Dedifferentiated amniotic fluid mesenchymal stem cell (primary cell): ENCODE results near the gene LMNTD1.
"Not testable (repeated sequence)": the region's sequence is repeated elsewhere in the genome, so short reads cannot be mapped to it uniquely, and the experiment has no call there.

Experiments used
- DNase-seq: peaks from one replicate; pipeline ENCODE4 v3.0.0-alpha.2; 2016; ENCODE audit errors: extremely low spot score

LMNTD1 gene, protein sequence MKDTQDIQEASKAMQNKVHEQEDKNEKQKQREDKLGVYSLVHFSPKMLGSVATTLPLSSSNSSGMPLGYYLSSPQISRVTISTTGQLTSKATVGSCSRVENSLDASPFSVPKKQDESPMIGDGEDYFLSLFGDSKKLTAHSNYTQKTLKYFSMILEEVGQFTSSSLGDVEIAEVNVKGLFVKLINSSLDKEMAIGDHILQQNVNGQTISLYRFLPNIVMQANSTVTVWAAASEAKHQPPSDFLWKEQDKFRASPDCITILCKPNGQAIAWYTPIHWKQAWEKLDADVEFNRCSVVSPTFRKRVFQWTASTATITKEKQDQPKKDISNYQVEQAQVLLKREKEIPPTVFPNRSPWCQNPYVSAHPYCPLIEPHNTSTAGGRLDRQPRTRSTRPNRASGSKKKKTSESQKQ

DNA sequence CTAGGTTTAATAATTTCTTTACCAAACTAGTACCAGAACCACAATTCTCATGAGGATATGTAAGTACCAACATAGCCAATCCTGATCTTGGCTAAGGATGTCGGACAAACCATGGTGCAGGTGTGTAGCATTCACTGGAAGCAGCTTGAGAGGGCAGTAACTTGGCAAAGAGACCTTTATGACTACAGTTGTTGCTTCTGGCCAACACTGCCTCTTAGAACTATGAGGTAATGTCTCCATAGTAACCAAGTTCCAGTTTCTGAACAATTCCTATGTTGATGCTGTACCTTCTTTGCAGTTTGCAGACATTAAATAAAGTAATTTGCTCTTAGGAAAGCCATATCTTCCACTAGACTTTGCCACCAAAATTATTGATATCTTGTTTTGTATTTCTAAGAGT is at the start of gene LMNTD1:
TSS of gene LMNTD1 (minus strand) at position 186 of the 400 bp plus-strand sequence. CDS start 324 bp downstream, outside the sequence.
- peak; percentile 52 for DNase-seq

DNA sequence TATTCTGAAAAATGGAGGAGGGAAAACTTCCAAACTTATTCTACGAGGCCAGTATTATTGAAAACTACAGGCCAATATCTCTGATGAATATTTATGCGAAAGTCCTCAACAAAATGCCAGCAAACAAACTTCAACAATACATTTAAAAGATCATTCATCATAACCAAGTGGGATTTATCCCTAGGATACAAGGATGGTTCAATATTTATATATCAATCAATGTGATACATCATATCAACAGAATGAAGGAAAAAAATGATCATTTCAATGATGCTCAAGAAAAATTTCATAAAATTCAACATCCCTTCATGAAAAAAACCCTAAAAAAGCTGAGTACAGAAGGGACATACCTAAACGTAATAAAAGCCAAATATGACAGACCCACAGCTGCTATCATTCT is 45.9 kb upstream of the LMNTD1 start:
- no peak for DNase-seq

DNA sequence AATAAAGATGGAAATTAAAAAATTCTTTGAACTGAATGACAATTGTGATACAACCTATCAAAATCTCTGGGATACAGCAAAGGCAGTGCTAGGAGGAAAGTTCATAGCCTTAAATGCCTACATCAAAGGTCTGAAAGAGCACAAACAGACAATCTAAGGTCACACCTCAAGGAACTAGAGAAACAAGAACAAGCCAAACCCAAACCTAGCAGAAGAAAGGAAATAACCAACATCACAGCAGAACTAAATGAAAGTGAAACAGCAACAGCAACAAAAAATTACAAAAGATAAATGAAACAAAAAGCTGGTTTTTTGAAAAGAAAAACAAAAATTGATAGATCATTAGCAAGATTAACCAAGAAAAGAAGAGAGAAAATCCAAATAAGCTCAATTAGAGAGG is 42.4 kb upstream of the LMNTD1 start:
- not testable (repeated sequence) for DNase-seq

DNA sequence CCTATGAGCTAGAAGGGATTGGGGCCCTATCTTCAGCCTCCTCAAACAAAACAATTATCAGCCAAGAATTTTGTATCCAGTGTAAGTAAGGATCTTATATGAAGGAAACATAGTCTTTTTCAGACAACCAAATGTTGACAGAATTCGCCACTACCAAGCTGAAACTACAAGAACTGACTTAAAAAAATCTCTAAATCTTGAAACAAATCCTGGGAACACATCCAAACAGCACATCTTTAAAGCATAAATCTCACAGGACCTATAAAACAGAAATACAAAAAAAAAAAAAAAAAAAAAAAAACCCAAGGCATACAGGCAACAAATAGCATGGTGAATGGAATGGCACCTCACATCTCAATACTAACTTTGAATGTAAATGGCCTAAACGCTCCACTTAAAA is 41.3 kb upstream of the LMNTD1 start:
- DNase-seq: no peak

DNA sequence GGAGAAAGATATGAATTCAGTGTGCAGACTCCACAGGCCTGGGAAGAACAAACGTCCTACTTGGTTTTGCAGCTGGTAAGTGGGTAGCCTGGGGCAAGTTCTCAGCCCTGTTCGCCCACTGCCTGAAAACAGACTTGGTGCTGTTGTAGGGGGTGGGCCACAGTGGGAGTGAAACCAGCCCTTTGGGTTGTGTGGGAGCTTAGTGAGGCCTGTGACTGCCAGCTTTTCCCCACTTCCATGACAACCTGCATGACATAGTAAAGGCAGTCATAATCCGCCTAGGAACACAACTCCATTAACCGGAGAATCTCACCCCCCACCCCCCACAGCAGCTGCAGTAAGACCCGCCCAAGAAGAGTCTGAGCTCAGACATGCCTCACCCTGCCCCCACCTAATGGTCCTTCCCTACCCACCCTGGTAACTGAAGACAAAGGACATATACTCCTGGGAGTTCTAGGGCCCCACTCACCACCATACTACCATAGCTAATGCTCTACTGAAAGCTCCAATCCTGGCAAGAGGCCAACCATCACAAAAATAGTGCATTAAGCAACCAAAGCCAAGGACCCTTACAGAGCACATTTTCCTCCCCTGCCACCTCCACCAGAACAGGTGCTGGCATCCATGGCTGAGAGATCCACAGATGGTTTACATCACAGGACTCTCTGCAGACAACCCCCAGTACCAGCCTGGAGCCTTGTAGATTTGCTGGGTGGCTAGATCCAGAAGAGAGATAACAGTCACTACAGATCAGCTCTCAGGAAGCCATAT is 39.8 kb upstream of the LMNTD1 start:
- no peak for DNase-seq

DNA sequence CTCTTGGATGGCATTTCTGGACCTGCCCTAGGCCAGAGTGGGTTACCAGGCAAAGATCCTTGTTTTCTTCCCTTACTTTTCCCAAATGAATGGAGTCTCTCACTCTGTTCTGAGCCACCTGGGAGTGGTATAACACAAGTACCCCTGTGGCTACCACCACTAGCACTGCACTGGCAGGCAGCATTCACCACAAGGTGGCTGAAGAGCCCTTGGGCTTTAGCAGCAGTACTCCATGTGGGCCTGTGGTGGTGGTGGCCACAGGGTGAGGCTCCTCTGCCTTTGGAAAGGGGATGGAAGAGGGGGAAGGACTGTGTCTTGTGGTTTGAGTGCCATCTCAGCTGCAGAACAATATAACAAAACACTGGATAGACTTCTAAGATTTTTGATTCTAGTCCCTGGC is 38.1 kb upstream of the LMNTD1 start:
- no peak for DNase-seq

DNA sequence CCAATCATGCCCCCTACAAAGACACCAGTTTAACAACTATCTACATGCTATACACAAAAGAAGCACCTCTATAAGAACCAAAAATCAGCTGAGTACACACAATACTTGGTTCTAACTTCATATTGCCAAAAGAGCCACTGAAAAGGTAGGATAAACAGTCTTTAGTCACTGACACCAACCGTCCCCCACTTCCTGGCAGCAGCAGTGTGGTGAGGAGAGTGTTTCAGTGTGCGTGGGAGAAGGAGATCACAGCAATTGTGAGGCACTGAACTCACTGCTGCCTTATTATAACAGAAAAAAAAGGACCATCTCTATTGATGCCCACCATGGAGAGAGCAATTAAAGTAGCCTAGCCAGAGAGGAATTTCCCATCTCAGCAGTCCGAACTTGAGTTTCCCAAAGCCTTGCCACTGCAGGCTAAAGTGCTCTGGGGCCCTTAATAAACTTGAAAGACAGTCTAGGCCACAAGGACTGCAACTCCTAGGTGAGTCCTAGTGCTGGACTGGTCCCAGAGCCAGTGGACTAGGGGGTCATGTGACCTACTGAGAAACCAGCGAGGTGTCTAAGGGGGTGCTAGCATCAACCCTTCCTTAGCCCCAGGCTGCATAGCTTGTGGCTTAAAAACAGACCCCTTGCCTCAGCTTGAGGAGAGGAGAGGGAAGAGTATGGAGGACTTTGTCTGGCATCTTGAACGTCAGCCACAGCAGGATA is 37.1 kb upstream of the LMNTD1 start:
- no peak for DNase-seq

DNA sequence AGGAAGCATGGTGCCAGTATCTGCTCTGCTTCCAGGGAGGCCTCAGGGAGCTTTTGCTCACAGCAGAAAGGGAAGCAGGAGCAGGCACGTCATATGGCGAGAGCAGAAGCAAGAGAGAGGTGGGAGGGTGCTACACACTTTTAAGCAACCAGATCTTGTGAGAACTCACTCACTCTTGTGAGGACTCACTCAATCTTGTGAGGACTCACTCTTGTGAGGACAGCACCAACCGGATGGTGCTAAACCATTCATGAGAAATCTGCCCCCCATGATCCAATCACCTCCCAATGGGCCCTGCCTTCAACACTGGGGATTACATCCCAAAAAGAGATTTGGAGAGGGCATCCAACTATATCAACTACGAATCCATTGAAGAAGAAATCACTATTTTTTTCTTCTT is 34.3 kb upstream of the LMNTD1 start:
- no peak for DNase-seq

DNA sequence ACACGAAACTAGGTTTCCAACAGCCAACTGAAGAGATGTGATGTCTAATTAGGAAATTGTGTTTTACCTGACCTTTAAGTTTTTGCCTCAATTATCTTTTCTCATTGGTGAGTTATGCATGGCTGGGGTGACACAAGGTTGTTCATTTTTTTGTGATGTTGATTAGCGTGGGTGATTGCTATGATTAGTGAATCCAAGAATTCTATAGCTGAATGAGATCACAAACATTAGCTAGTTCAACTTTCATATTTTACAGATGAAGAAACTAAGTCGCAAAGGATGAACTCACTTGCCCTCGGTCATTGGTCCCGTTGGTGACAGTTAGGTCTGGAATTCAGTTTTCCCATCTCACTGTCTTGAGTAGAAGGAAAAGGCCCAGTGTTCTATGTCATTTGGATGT is 32.6 kb upstream of the LMNTD1 start:
- peak; percentile 24 for DNase-seq

DNA sequence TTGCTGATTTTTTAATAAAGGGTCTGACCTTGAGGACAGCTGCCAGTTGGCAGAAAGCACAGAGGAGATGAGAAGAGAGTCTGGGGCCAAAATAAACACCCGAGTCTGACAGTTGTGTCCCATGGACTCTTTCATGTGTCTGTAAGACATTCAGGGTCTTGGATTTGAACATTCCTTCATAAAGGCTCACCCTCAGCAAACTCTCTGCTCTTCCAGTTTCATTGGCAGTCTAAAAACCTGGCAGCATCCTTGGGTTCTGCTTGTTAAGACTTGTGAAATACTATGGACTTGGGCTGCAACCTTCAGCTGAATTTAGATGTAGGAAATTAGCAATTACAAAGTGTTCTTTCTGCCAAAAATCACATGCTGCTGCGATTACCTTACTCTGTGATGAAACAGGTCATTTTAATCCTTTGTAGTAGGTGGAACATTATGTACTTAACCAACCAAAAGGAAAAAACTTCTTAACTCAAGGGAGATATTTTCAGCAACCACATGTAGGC is 32.0 kb upstream of the LMNTD1 start:
- DNase-seq: peak; percentile 72

DNA sequence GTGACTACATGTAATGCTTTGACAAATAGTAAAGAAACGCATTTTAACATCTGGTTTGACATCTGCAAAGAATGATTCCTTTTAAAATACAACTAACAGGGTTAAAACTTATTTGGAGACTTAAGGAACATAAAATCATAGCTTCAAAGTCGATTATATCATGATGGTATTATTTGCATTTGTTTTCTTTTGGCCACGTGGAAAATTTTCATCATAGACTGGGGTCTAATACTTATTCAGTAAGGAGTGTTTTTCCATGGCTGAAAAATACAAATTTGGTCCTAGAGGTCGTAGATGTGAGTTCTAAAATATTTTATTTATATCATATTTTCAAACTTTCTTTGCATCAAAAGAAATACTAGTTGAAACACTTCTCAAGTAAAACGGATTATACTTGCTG is 31.5 kb upstream of the LMNTD1 start:
- DNase-seq: no peak

DNA sequence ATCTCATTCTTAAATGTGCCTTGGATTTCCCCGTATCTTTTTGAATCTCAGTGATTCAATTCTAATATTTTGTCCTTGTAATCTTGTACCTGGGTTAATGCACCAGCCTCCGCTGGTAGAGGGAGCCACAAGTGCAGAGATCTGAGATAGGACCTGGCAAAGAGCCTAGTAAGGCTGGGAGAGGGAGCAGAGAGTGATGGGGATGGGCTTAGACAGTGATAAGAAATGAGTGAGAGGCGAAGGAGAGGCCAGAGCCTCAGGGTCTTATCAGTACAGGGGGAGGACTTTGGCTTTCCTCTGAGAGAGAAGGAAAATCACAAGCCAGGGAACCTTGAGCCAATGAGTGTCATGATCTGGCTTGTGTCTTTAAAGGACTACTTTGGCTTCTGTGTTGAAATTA is 30.5 kb upstream of the LMNTD1 start:
- no peak for DNase-seq

DNA sequence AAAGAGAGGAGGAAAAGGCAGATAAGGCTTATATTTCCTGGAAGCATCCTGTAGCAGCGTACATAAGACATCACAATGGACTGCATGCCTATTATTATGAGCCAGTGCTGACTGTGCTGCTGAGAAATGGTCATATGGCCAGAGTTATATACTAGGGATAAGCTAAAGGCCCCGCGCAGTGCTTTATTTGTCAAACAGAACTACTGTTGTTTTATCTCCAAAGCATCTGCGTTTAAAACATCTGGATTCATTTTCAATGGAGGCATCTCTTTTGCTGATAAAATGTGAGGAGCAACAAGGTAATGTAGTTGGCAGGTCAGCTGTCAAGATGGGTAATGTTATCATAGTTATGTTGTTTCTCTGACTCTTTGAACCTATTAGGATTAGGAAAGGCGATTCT is 28.0 kb upstream of the LMNTD1 start:
- DNase-seq: no peak

DNA sequence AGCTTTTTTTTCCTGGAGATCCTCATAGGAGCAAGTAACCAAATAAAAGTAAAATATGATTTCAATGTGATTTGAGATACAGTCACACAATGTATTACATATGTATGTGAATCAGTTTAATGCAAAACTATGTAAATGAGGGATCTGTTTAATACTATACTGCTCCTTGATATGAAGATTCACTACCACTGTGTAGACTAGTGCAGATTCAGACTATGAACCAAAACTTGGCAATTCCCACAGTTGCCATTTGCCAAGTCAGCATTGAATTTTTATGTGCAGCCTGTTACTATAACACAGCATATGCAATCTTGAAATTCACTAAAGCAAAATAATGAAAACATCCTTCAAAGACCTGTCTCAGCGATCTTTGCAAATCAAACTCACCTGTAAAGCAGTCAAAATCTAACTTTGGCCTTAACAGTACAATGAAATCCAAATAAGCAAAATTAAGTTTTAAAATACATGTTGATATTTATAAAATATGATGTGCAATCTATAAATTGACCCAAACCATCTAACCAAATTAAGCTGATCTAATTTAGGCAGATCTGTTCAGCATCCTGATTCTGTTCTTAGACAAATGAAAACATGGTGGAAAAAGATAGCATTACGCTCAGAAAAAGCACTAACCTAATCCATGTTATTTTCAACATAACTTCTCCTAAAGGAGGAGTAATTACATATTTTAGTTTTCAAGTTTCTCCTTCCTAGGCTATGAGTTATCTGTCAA is 25.5 kb upstream of the LMNTD1 start:
- no peak for DNase-seq

DNA sequence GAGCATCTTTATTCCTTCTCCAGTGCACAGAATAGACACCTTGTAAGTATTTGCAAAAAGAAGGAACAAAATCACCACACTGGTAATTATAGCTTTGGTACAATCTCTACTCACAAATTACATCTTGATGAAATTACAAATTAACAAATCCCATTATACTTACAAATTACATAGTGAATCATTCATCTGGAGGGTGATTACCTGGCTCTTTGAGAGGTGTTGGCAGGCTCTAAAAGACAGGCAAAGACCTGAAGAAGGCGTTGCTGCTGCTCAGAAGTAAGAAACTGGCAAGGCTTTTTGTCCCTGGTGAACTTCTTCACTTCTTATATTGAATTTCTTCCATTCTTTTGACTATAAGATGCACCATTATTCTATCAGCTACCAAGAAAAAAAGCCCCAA is 21.7 kb upstream of the LMNTD1 start:
- no peak for DNase-seq

DNA sequence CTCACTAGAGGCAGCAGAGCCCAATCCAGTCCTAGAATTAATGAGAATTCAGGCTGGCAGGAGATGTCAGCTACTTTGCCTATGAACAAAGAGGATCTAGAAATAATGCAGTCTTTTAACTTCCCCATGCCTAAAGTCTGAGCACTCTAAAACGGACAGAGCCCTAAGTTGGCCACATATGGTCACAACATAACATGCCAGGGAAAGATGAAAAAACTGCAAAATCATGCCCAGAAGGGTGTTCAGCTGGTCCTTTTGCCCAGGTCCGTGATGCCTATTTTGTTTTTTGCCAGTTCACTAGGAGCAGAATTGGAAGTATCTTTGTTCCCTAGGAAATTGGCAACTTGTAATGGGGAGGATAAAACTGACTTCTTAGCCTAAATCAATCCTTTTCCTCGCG is 20.3 kb upstream of the LMNTD1 start:
- DNase-seq: no peak

DNA sequence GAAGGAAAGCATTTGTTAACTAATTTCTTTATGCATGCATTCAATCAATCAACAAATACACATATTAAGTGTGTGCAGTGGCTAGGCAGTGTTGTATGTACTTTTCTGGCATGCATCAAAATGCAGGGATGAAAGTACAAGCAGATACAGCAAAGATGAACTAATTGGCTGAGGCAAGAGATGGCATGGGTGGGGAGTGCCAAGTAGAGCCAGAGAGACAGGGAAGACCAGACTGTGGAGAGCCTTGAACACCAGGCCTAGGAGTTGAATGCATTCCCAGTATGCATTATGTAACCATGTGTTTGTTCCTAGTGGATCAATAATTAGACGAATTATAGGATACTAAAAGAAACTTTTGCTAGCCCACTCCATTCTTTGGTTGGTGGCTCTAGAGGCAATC is 17.3 kb upstream of the LMNTD1 start:
- DNase-seq: no peak

DNA sequence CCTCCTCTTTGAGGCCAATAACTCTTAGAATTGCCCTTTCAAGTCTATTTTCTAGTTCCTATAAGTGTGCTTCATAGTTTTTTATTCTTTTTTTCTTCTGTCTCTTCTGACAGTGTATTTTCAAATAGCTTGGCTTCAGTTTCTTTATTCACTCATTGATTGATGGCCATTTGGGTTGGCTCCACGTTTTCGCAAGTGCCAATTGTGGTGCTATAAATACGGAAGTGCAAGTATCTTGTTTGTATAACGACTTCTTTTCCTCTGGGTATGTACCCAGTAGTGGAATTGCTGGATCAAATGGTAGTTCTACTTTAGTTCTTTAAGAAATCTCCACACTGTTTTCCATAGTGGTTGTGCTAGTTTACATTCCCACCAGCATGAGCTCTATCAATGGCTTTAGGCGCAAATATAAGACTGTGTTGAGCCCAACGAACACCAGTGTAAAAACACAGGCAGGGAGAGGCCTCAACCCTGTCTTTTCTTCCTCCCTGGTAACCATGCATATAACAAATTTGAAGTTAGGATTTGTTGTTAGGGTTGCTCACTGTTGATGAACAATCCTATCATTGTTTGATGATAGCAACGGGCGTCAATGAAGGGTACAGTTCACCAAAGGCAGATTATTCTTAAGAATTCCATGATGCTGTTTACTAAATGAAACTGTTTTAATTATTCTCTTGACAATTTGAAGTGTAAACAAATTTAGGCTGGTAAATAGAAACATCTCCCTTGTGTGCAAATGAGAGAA is 13.3 kb upstream of the LMNTD1 start:
- DNase-seq: no peak

DNA sequence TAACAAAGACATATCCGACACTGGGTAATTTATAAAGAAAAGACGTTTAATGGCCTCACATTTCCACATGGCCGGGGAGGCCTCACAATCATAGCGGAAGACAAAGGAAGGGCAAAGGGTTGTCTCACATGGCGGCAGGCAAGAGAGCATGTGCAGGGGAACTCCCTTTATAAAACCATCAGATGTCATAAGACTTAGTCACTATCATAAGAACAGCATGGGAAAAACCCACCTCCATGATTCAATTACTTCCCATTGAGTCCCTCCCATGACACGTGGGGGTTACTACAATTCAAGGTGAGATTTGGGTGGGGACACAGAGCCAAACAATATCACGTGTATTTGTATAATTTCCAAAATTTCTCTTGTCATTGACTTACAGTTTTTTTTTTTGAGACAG is 5.5 kb upstream of the LMNTD1 start:
- no peak for DNase-seq

DNA sequence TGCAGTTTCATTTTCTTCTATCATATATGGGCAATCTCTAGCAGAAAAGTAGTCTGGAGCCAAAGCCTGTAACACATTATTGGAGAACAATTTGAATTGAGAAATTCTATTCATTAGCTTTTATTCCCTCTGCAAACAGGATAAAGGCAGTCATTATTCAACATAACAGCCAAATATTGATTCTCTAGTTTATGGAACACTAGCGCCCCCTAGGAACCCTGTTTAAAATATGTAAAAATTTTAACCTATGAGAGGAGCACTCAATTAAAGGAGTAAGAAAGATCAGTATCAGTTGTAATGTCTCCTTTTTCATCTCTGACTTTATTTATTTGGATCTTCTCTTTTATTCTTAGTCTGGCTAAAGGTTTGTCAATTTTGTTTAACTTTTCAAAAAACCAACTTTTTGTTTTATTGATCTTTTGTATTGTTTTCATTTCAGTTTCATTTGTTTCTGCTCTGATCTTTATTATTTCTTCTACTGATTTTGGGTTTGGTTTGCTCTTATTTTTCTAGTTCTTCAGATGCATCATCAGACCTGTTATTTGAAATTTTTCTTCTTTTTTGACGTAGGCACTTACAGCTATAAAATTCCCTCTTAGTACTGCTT is 4.8 kb upstream of the LMNTD1 start:
- DNase-seq: peak; percentile 73

DNA sequence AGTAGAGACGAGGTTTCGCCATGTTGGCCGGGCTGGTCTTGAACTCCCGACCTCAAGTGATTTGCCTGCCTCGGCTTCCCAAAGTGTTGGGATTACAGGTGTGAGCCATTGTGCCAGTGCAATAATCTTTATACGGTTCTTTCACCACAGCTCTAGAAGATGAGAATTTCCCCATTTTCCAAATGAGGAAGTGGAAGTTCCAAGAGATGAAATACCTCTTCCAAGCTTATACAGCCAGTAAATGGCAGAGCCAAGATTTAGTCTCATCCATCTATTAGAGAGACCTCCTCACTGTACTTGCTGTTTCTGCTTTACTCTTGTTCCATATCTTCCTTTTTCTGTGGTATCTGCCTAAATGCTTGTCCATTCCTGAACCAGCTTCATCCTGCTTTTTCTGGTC is 3.1 kb upstream of the LMNTD1 start:
- no peak for DNase-seq
